Uterus (tissue), 2 donors: Measurements from ENCODE around the gene FOSL2.

Experiments used
- POLR2A ChIP-seq, 2 donors: fragments of 450-650 bp; IDR thresholded peaks; one replicate each; pipeline ENCODE4 v1.6.1; 2016; ENCODE audit warnings: antibody characterized with exemption in 2 of 2, mild to moderate bottlenecking in 1 of 2, moderate library complexity in 1 of 2
- TF ChIP-seq, protein P1 (sequence below), 4 experiments: fragments of 200-600 bp in 2 of 4; fragments of 450-650 bp in 2 of 4; sonication (generic) in 2 of 4; IDR thresholded peaks; one replicate each; pipeline ENCODE4 v1.5.1; 2016 to 2019; ENCODE audit warnings: antibody characterized with exemption in 4 of 4, mild to moderate bottlenecking in 2 of 4, moderate library complexity in 1 of 4

DNA sequence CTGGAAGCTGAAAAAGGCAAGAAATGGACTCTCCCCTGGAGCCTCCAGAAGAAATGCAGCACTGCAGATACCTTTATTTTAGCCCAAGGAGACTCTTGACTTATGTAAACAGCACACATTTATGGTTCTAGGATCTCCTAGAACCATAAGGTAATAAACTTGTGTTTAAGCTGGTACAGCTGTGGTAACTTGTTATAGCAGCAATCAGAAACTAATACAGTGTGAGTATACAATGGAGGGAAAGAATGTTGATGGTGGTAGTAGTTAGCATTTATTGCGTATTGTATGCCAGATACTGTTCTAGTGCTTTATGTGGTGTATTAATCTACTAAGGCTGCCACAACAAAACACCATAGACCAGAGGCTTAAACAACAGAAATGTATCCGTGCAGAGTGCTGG is 40.6 kb downstream of the FOSL2 start:
- TF ChIP-seq, protein P1, sequence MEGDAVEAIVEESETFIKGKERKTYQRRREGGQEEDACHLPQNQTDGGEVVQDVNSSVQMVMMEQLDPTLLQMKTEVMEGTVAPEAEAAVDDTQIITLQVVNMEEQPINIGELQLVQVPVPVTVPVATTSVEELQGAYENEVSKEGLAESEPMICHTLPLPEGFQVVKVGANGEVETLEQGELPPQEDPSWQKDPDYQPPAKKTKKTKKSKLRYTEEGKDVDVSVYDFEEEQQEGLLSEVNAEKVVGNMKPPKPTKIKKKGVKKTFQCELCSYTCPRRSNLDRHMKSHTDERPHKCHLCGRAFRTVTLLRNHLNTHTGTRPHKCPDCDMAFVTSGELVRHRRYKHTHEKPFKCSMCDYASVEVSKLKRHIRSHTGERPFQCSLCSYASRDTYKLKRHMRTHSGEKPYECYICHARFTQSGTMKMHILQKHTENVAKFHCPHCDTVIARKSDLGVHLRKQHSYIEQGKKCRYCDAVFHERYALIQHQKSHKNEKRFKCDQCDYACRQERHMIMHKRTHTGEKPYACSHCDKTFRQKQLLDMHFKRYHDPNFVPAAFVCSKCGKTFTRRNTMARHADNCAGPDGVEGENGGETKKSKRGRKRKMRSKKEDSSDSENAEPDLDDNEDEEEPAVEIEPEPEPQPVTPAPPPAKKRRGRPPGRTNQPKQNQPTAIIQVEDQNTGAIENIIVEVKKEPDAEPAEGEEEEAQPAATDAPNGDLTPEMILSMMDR (IDR thresholded peaks at IDR 0.05), result no peak
- TF ChIP-seq POLR2A (IDR thresholded peaks at IDR 0.05), result no peak
